Endothelial cell of umbilical vein (primary cell): ENCODE results near the gene CORO2B. TPM values are rescaled to one million over a fixed set of nuclear protein-coding genes. Genes with fewer than 3 reads are reported as not detected.

Source experiments
- BruUV-seq: library from RNA; stranded (reverse); fragments of 400-500 nt; replicated peaks from 2 replicates; lab custom pipeline; 2021; lab: Mats Ljungman, UMichigan
- CTCF ChIA-PET: fragments of 300-600, 350-600 bp; sonication (Branson Sonifier 250); formaldehyde crosslinking; loops from one replicate; lab custom pipeline; 2021; ENCODE audit warnings: antibody characterized with exemption, inconsistent platforms; lab: Charles Lee
- POLR2A ChIA-PET: fragments of 300-600, 350-600 bp; sonication (Branson Sonifier 250); formaldehyde crosslinking; loops from one replicate; lab custom pipeline; 2021; ENCODE audit warnings: antibody characterized with exemption, inconsistent platforms; lab: Charles Lee
- DNase-seq: peaks from one replicate; pipeline ENCODE4 v3.0.0-alpha.2; 2011; ENCODE audit warnings: low read depth, low spot score
- FAIRE-seq: peaks from 2 replicates; lab custom pipeline; 2011; peaks lifted over from hg19 to GRCh38; lab: Jason Lieb, UNC
- H2AFZ ChIP-seq: 2 replicates; pipeline ENCODE4 v1.6.0; 2012; ENCODE audit warnings: low read depth, low read length, control low read depth, inconsistent platforms
- H3K27ac ChIP-seq: 2 replicates; pipeline ENCODE4 v1.5.1; 2011; ENCODE audit warnings: low read depth, mild to moderate bottlenecking, control low read depth, low read length, moderate library complexity; ENCODE audit not compliant: insufficient read depth
- H3K27me3 ChIP-seq, 2 experiments: 2 replicates each; pipeline versions ENCODE4 v1.6.0 to v1.6.1; 2011; ENCODE audit warnings: low read length in 2 of 2, mixed read lengths in 1 of 2; ENCODE audit not compliant: control insufficient read depth in 2 of 2, insufficient read depth in 2 of 2
- H3K36me3 ChIP-seq, 2 experiments: 2 replicates in 1 of 2; 3 replicates in 1 of 2; pipeline ENCODE4 v1.5.1; 2011; ENCODE audit warnings: low read length in 2 of 2, mild to moderate bottlenecking in 1 of 2, moderate library complexity in 1 of 2; ENCODE audit not compliant: control insufficient read depth in 2 of 2, insufficient read depth in 2 of 2; ENCODE audit errors: extremely low read depth in 1 of 2
- H3K4me1 ChIP-seq: 3 replicates; pipeline ENCODE4 v1.5.1; 2011; ENCODE audit warnings: mild to moderate bottlenecking, low read length; ENCODE audit not compliant: control insufficient read depth, insufficient read depth; ENCODE audit errors: extremely low read depth
- H3K4me2 ChIP-seq: 2 replicates; pipeline ENCODE4 v1.6.1; 2011; ENCODE audit warnings: low read length, control low read depth, mixed read lengths; ENCODE audit not compliant: insufficient read depth
- H3K4me3 ChIP-seq, 3 experiments: fragments of 200-600 bp in 1 of 3; sonication (generic), shearing (Covaris generic) in 1 of 3; replicated peaks in 1 of 3; 2 replicates each; pipeline ENCODE4 v1.5.1; 2011 to 2016; ENCODE audit warnings: control low read depth in 3 of 3, low read length in 3 of 3, mild to moderate bottlenecking in 2 of 3, inconsistent platforms in 1 of 3, low read depth in 1 of 3, moderate library complexity in 1 of 3; ENCODE audit not compliant: insufficient read depth in 1 of 3
- H3K79me2 ChIP-seq: 2 replicates; pipeline ENCODE4 v1.6.0; 2012; ENCODE audit warnings: low read length, inconsistent platforms; ENCODE audit not compliant: control insufficient read depth, insufficient read depth
- H3K9ac ChIP-seq: replicated peaks from 2 replicates; pipeline ENCODE3; 2011; ENCODE audit warnings: low read length, control low read depth; ENCODE audit not compliant: insufficient read depth; ENCODE audit errors: extremely low read depth
- H3K9me1 ChIP-seq: replicated peaks from 3 replicates; pipeline ENCODE4 v1.6.0; 2011; ENCODE audit warnings: mild to moderate bottlenecking, low read length; ENCODE audit not compliant: control insufficient read depth, insufficient read depth; ENCODE audit errors: extremely low read depth
- H3K9me3 ChIP-seq: replicated peaks from 2 replicates; pipeline ENCODE4 v1.5.1; 2012; ENCODE audit warnings: low read length, inconsistent platforms; ENCODE audit not compliant: control insufficient read depth, insufficient read depth
- H4K20me1 ChIP-seq: replicated peaks from 2 replicates; pipeline ENCODE3; 2011; ENCODE audit warnings: mild to moderate bottlenecking, low read length; ENCODE audit not compliant: control insufficient read depth, insufficient read depth; ENCODE audit errors: extremely low read depth
- EZH2 ChIP-seq: IDR thresholded peaks from 2 replicates; pipeline ENCODE4 v1.6.1; 2012; ENCODE audit warnings: borderline replicate concordance, low read depth, mild to moderate bottlenecking, moderate library complexity, low read length, inconsistent platforms; ENCODE audit not compliant: severe bottlenecking
- FOS ChIP-seq: IDR thresholded peaks from 2 replicates; pipeline ENCODE4 v1.6.1; 2011; ENCODE audit warnings: mild to moderate bottlenecking, low read length, moderate library complexity, borderline replicate concordance; ENCODE audit not compliant: insufficient read depth
- GATA2 ChIP-seq: IDR thresholded peaks from 2 replicates; pipeline ENCODE4 v1.7.0; 2011; ENCODE audit warnings: low read depth, mild to moderate bottlenecking, moderate library complexity, mixed read lengths, low read length; ENCODE audit not compliant: insufficient read length, insufficient read depth
- JUN ChIP-seq: IDR thresholded peaks from 2 replicates; pipeline ENCODE4 v1.6.1; 2011; ENCODE audit warnings: borderline replicate concordance, low read depth; ENCODE audit not compliant: insufficient read length, insufficient read depth
- MAX ChIP-seq: IDR thresholded peaks from 2 replicates; pipeline ENCODE4 v1.6.1; 2011; ENCODE audit not compliant: insufficient read depth, insufficient read length
- MYC ChIP-seq: IDR thresholded peaks from one replicate; pipeline ENCODE4 v1.6.1; 2011; ENCODE audit warnings: mild to moderate bottlenecking, low read depth, low read length
- POLR2A ChIP-seq: IDR thresholded peaks from 2 replicates; pipeline ENCODE4 v1.6.1; 2012; ENCODE audit warnings: low read depth, mild to moderate bottlenecking, control low read depth, low read length
- POLR2AphosphoS5 ChIP-seq: IDR thresholded peaks from 2 replicates; pipeline ENCODE4 v1.6.1; 2012; ENCODE audit warnings: low read depth, mild to moderate bottlenecking, control low read depth, low read length, moderate library complexity; ENCODE audit not compliant: insufficient read depth
- dilution Hi-C: fragments of 300-500 bp; cut with MboI; formaldehyde crosslinking; loops from one replicate; pipeline ENCODE4 v1.15.0; 2019; ENCODE audit warnings: low sequenced_read_pairs; ENCODE audit not compliant: extremely low pct_ligation_motif_present
- intact Hi-C: fragments of 100-400 bp; cut with micrococcal nuclease; formaldehyde crosslinking; loops from one replicate; pipeline ENCODE4 v1.10.0; 2022
- polyA plus RNA-seq, 4 experiments: library from polyadenylated mRNA; depleted of rRNA in 3 of 4; stranded (reverse) in 3 of 4; unstranded in 1 of 4; fragments of >200 nt; gene quantifications; 2 replicates each; pipeline versions ENCODE4 v1.2.1 to v1.2.3, GENCODE V29; 2011 to 2012; ENCODE audit warnings: missing spikeins in 1 of 4
- total RNA-seq: library from RNA; stranded (reverse); gene quantifications from 2 replicates; pipeline ENCODE4 v1.2.3, GENCODE V29; 2021
- TF ChIP-seq, protein P1 (sequence below), 2 donors: IDR thresholded peaks; 1 replicate in 1 of 2; 2 replicates in 1 of 2; pipeline ENCODE4 v1.5.1; 2011; ENCODE audit warnings: low read length in 2 of 2, mild to moderate bottlenecking in 2 of 2, moderate library complexity in 2 of 2, control low read depth in 1 of 2, inconsistent platforms in 1 of 2, low read depth in 1 of 2; ENCODE audit not compliant: insufficient read depth in 1 of 2; ENCODE audit errors: extremely low read depth in 1 of 2

CORO2B gene
- total and polyA plus RNA-seq, 2 donors (not counting 3 experiments of a cell fraction or from before 2014, with no cell fraction given) = 2.4 to 3.7 TPM

GRCh38 chr15:68630836-68631235 lies 52.0 kb downstream of the CORO2B start:
- BruUV-seq = no TSS peak
- Histone ChIP-seq H3K27ac (no peak overlapping the region), H2AFZ (no peak overlapping the region), H3K4me1 (no peaks in the 10 kb centered on the region), H3K4me3 (no peak overlapping the region), H3K79me2 (no peaks in the 10 kb centered on the region), H3K36me3 (no peaks in the 10 kb centered on the region), H3K9ac (no peak overlapping the region), H4K20me1 (no peaks in the 10 kb centered on the region), H3K9me3 (no peaks in the 10 kb centered on the region), H3K9me1 (no peaks in the 10 kb centered on the region), H3K27me3 (peaks cover 0 to 4% of the 10 kb centered on the region in 2 experiments), H3K4me2 (no peak overlapping the region)
- no peak for DNase-seq
- dilution Hi-C loops = no loop called here
- intact Hi-C loops = no loop called here
- CTCF ChIA-PET = interaction anchor here (1.2 to 1.7 kb wide), 5 partner anchors 10 to 378 kb away, joined by 3 to 6 read pairs (median 4); no protein-coding TSS in a partner anchor
- POLR2A ChIA-PET = no interaction called here
- no peak for TF ChIP-seq FOS
- FAIRE-seq = no peak

DNA sequence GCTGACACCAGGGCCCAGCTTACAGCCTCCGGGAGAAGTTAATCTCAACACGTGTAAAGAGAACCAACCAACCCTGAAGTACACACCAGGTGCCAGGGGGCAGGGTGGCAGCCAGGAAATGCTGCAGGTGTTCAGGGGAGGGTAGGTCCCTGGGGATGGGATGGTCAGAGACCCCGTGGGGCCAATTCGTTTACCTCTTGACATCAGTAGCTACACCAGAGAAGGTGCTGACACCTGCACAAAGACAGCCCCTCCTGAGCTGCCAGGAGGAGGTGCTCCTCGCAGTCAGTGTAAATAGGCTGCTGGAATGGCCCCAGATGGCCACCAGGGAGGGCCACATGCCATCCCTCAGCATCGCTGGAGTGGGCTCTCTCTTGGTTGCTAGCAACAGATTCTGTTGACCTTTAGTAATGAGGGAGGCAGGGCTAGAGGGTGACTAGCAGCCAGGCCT lies 52.8 kb downstream of the CORO2B start:
- Histone ChIP-seq H3K79me2 (no peaks in the 10 kb centered on the region), H3K4me3 (no peak overlapping the region), H3K9ac (no peak overlapping the region), H2AFZ (no peak overlapping the region), H3K9me1 (no peaks in the 10 kb centered on the region), H3K36me3 (no peaks in the 10 kb centered on the region), H4K20me1 (no peaks in the 10 kb centered on the region), H3K9me3 (no peaks in the 10 kb centered on the region), H3K27ac (no peak overlapping the region), H3K4me2 (no peak overlapping the region), H3K27me3 (peaks cover 0 to 4% of the 10 kb centered on the region in 2 experiments), H3K4me1 (no peaks in the 10 kb centered on the region)
- CTCF ChIA-PET = interaction anchor here (0.9 to 2.0 kb wide), 7 partner anchors 11 to 379 kb away, joined by 3 to 6 read pairs (median 4); no protein-coding TSS in a partner anchor
- dilution Hi-C loops = no loop called here
- DNase-seq (no peak), FAIRE-seq (no peak)
- no TSS peak for BruUV-seq
- TF ChIP-seq MYC (no peak), GATA2 (no peak), POLR2AphosphoS5 (no peak), POLR2A (no peak), FOS (no peak), JUN (no peak), EZH2 (no peak), MAX (no peak)
- TF ChIP-seq, protein P1, sequence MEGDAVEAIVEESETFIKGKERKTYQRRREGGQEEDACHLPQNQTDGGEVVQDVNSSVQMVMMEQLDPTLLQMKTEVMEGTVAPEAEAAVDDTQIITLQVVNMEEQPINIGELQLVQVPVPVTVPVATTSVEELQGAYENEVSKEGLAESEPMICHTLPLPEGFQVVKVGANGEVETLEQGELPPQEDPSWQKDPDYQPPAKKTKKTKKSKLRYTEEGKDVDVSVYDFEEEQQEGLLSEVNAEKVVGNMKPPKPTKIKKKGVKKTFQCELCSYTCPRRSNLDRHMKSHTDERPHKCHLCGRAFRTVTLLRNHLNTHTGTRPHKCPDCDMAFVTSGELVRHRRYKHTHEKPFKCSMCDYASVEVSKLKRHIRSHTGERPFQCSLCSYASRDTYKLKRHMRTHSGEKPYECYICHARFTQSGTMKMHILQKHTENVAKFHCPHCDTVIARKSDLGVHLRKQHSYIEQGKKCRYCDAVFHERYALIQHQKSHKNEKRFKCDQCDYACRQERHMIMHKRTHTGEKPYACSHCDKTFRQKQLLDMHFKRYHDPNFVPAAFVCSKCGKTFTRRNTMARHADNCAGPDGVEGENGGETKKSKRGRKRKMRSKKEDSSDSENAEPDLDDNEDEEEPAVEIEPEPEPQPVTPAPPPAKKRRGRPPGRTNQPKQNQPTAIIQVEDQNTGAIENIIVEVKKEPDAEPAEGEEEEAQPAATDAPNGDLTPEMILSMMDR (IDR thresholded peaks at IDR 0.05; ENCODE audit: extremely low read depth in 1 of 2, insufficient read depth in 1 of 2, low read depth in 1 of 2, low read length in 2 of 2) = no peak
- POLR2A ChIA-PET = interaction anchor here (0.6 kb wide), 1 partner anchor 10 kb away, joined by 3 read pairs; no protein-coding TSS in a partner anchor
- intact Hi-C loops = no loop called here
